GM23338 (cell line): ENCODE measurements around the gene FOCAD. TPM values are rescaled to one million over a fixed set of nuclear protein-coding genes. Genes with fewer than 3 reads are reported as not detected.

Source experiments
- ATAC-seq: fragments of 200-7000 bp; cut with Tn5 transposase; 3 replicates; pipeline ENCODE4 v1.9.1; 2020
- DNase-seq: peaks from one replicate; pipeline ENCODE4 v3.0.0-alpha.2; 2015; ENCODE audit warnings: low spot score
- H2AFZ ChIP-seq: fragments of 200-600 bp; sonication (generic); 2 replicates; pipeline ENCODE4 v1.8.0; 2016; ENCODE audit warnings: antibody characterized with exemption, mild to moderate bottlenecking, moderate library complexity
- H3F3A ChIP-seq: fragments of 200-600 bp; sonication (generic); replicated peaks from 2 replicates; pipeline ENCODE4 v1.8.0; 2017; ENCODE audit warnings: antibody characterized with exemption, mixed run types, low read depth
- H3K27ac ChIP-seq: fragments of 200-600 bp; sonication (generic); 2 replicates; pipeline ENCODE4 v1.6.1; 2016; ENCODE audit warnings: low read depth
- H3K27me3 ChIP-seq: fragments of 200-600 bp; sonication (generic); 2 replicates; pipeline ENCODE4 v1.8.0; 2016; ENCODE audit warnings: mild to moderate bottlenecking, mixed run types, moderate library complexity; ENCODE audit not compliant: insufficient read depth
- H3K36me3 ChIP-seq: fragments of 200-600 bp; sonication (generic); 2 replicates; pipeline ENCODE4 v1.8.0; 2016; ENCODE audit warnings: mild to moderate bottlenecking; ENCODE audit not compliant: insufficient read depth
- H3K4me1 ChIP-seq: fragments of 200-600 bp; sonication (generic); 2 replicates; pipeline ENCODE4 v1.8.0; 2016; ENCODE audit warnings: mild to moderate bottlenecking, moderate library complexity; ENCODE audit not compliant: insufficient read depth
- H3K4me2 ChIP-seq: fragments of 200-600 bp; sonication (generic); 2 replicates; pipeline ENCODE4 v1.7.1; 2017; ENCODE audit warnings: mixed run types
- H3K4me3 ChIP-seq: fragments of 200-600 bp; sonication (generic); 2 replicates; pipeline ENCODE4 v1.6.1; 2016; ENCODE audit warnings: mixed run types
- H3K79me2 ChIP-seq: fragments of 200-600 bp; sonication (generic); replicated peaks from 2 replicates; pipeline ENCODE4 v1.8.0; 2017; ENCODE audit warnings: mild to moderate bottlenecking; ENCODE audit not compliant: insufficient read depth
- H3K9me2 ChIP-seq: fragments of 200-600 bp; sonication (generic); 2 replicates; pipeline ENCODE4 v1.8.0; 2017; ENCODE audit not compliant: insufficient read depth
- H4K20me1 ChIP-seq: fragments of 200-600 bp; sonication (generic); replicated peaks from 2 replicates; pipeline ENCODE4 v1.8.0; 2017; ENCODE audit warnings: mild to moderate bottlenecking; ENCODE audit not compliant: insufficient read depth
- H3K27ac Mint-ChIP-seq: 2 replicates; pipeline ENCODE4 v1.8.0; 2020; ENCODE audit warnings: inconsistent platforms, mild to moderate bottlenecking, moderate library complexity, mixed read lengths
- H3K27me3 Mint-ChIP-seq: 3 replicates; pipeline ENCODE4 v1.8.0; 2022; ENCODE audit warnings: low read depth, mild to moderate bottlenecking, moderate library complexity, mixed read lengths, inconsistent platforms; ENCODE audit not compliant: insufficient read depth, poor library complexity
- H3K36me3 Mint-ChIP-seq: 3 replicates; pipeline ENCODE4 v1.8.0; 2021; ENCODE audit warnings: low read depth, mild to moderate bottlenecking, inconsistent platforms, moderate library complexity, mixed read lengths
- H3K4me1 Mint-ChIP-seq: 3 replicates; pipeline ENCODE4 v1.8.0; 2020; ENCODE audit warnings: mild to moderate bottlenecking, inconsistent platforms, mixed read lengths
- H3K4me3 Mint-ChIP-seq: 3 replicates; pipeline ENCODE4 v1.8.0; 2021; ENCODE audit warnings: moderate library complexity, mild to moderate bottlenecking, inconsistent platforms, mixed read lengths
- H3K9me3 Mint-ChIP-seq: 3 replicates; pipeline ENCODE4 v1.8.0; 2020; ENCODE audit warnings: moderate library complexity, mild to moderate bottlenecking, inconsistent platforms, mixed read lengths
- CREB1 ChIP-seq: fragments of 250-450 bp; sonication (Bioruptor Pico); IDR thresholded peaks from 2 replicates; pipeline ENCODE4 v1.5.0; 2020; ENCODE audit warnings: low read depth, mild to moderate bottlenecking, moderate library complexity
- CTCF ChIP-seq, 2 experiments: fragments of 200-600 bp in 1 of 2; sonication (generic) in 1 of 2; conservative IDR thresholded peaks; 2 replicates each; pipeline versions ENCODE4 v1.5.1 to v1.6.1; 2016 to 2017; ENCODE audit warnings: antibody characterized with exemption in 2 of 2, low read depth in 2 of 2, mild to moderate bottlenecking in 2 of 2, moderate library complexity in 1 of 2
- EZH2 ChIP-seq: fragments of 200-600 bp; sonication (generic); IDR thresholded peaks from one replicate; pipeline ENCODE4 v1.8.0; 2017; ENCODE audit warnings: antibody characterized with exemption, mild to moderate bottlenecking, low read depth; ENCODE audit not compliant: unreplicated experiment
- EZH2phosphoT487 ChIP-seq: fragments of 200-600 bp; sonication (generic); IDR thresholded peaks from one replicate; pipeline ENCODE4 v1.8.1; 2018; ENCODE audit warnings: antibody characterized with exemption; ENCODE audit not compliant: unreplicated experiment
- JUNB ChIP-seq: IDR thresholded peaks from one replicate; pipeline ENCODE4 v1.6.1; 2016; ENCODE audit warnings: antibody characterized with exemption; ENCODE audit not compliant: unreplicated experiment
- NANOG ChIP-seq: IDR thresholded peaks from 2 replicates; pipeline ENCODE4 v1.6.1; 2016; ENCODE audit warnings: antibody characterized with exemption, borderline replicate concordance
- POLR2AphosphoS5 ChIP-seq: IDR thresholded peaks from 2 replicates; pipeline ENCODE4 v1.6.1; 2016; ENCODE audit warnings: antibody characterized with exemption, low read depth
- REST ChIP-seq: IDR thresholded peaks from one replicate; pipeline ENCODE4 v1.6.1; 2018; ENCODE audit warnings: antibody characterized with exemption; ENCODE audit not compliant: unreplicated experiment
- STAT1 ChIP-seq: IDR thresholded peaks from one replicate; pipeline ENCODE4 v1.6.1; 2016; ENCODE audit warnings: antibody characterized with exemption; ENCODE audit not compliant: unreplicated experiment
- ZNF114 ChIP-seq: fragments of 250-450 bp; sonication (Bioruptor Pico); IDR thresholded peaks from 2 replicates; pipeline ENCODE4 v1.5.0; 2020; ENCODE audit warnings: mild to moderate bottlenecking, moderate library complexity
- ZNF331 ChIP-seq: fragments of 250-450 bp; sonication (Bioruptor Pico); IDR thresholded peaks from 2 replicates; pipeline ENCODE4 v1.5.0; 2020; ENCODE audit warnings: low read depth, mild to moderate bottlenecking, moderate library complexity
- ZNF462 ChIP-seq: fragments of 250-450 bp; sonication (Bioruptor Pico); IDR thresholded peaks from 2 replicates; pipeline ENCODE4 v1.5.0; 2020; ENCODE audit warnings: mild to moderate bottlenecking, moderate library complexity
- polyA plus RNA-seq: library from polyadenylated mRNA; unstranded; fragments of >200 nt; fragmentation: Nextera tagmentation; extraction: Ambion mirVana; gene quantifications from 2 replicates; pipeline ENCODE4 v1.2.1, GENCODE V29; 2016
- total RNA-seq: library from RNA; depleted of rRNA; stranded (reverse); fragments of >200 nt; shearing (Covaris generic); gene quantifications from 2 replicates; pipeline ENCODE4 v1.2.3, GENCODE V29; 2014

FOCAD gene
- total and polyA plus RNA-seq, 2 experiments from 2014 or later: 13.7 to 66.5 TPM

GRCh38 chr9:20740304-20740703, 56.2 kb downstream of the FOCAD start:
- DNase-seq (no peak), ATAC-seq (no peak)
- H3K9me3 Mint-ChIP-seq: no peaks in the 10 kb centered on the region
- no peaks in the 10 kb centered on the region for H3K79me2 ChIP-seq
- no peak overlapping the region; the same call in 1 of the 2 replicates for H3K27ac Mint-ChIP-seq
- no peak overlapping the region for H2AFZ ChIP-seq
- H3K27me3 ChIP-seq: no peaks in the 10 kb centered on the region
- H3K9me2 ChIP-seq: no peaks in the 10 kb centered on the region
- H3K4me3 Mint-ChIP-seq: no peak overlapping the region
- H3K4me3 ChIP-seq: no peak overlapping the region
- H3K27me3 Mint-ChIP-seq: peaks cover 2% of the 10 kb centered on the region
- H3K36me3 ChIP-seq: no peaks in the 10 kb centered on the region
- no peak overlapping the region for H3K4me2 ChIP-seq
- H3K4me1 Mint-ChIP-seq: peaks cover 13% of the 10 kb centered on the region
- 0 out of 2 replicates have a peak, but pooled peaks cover 4% of the 10 kb centered on the region for H3K4me1 ChIP-seq
- no peaks in the 10 kb centered on the region for H3K36me3 Mint-ChIP-seq
- no peaks in the 10 kb centered on the region for H3F3A ChIP-seq
- TF ChIP-seq ZNF331 (CRISPR knock-in tag) (no peak), POLR2AphosphoS5 (no peak), JUNB (no peak), ZNF114 (CRISPR knock-in tag) (no peak), NANOG (no peak), REST (no peak), EZH2phosphoT487 (no peak), CTCF (conservative IDR thresholded peaks at IDR 0.05; ENCODE audit: low read depth in 2 of 2) (no peak), EZH2 (no peak), CREB1 (CRISPR knock-in tag) (no peak), ZNF462 (CRISPR knock-in tag) (no peak), STAT1 (no peak)
- H3K27ac ChIP-seq: no peak overlapping the region
- H4K20me1 ChIP-seq: no peaks in the 10 kb centered on the region
